Kidney (tissue), 14 donors: ENCODE measurements around the gene PDZRN4. TPM values are rescaled to one million over a fixed set of nuclear protein-coding genes. Genes with fewer than 3 reads are reported as not detected.

Source experiments
- DNase-seq, 5 donors: peaks; one replicate each; pipeline ENCODE4 v3.0.0-alpha.2; 2013 to 2020
- FAIRE-seq: peaks from 2 replicates; lab custom pipeline; 2012; peaks lifted over from hg19 to GRCh38; lab: Jason Lieb, UNC
- H3K27ac ChIP-seq, 2 donors: one replicate each; pipeline ENCODE4 v1.7.0; 2013; ENCODE audit warnings: low read depth in 2 of 2, low read length in 2 of 2, inconsistent platforms in 1 of 2
- H3K27me3 ChIP-seq: one replicate; pipeline ENCODE4 v1.7.1; 2013; ENCODE audit warnings: low read length, inconsistent platforms; ENCODE audit not compliant: control insufficient read depth, insufficient read depth
- H3K36me3 ChIP-seq, 3 donors: one replicate each; pipeline versions ENCODE4 v1.7.0 to v1.7.1; 2013; ENCODE audit warnings: low read length in 3 of 3, control low read depth in 1 of 3, inconsistent platforms in 1 of 3; ENCODE audit not compliant: insufficient read depth in 3 of 3, control insufficient read depth in 2 of 3
- H3K4me1 ChIP-seq, 3 donors: one replicate each; pipeline versions ENCODE4 v1.7.0 to v1.7.1; 2013; ENCODE audit warnings: low read length in 3 of 3, inconsistent platforms in 1 of 3, low read depth in 1 of 3; ENCODE audit not compliant: control insufficient read depth in 2 of 3, insufficient read depth in 2 of 3
- H3K4me3 ChIP-seq, 3 donors: one replicate each; pipeline versions ENCODE4 v1.7.0 to v1.8.1; 2013; ENCODE audit warnings: low read length in 3 of 3, control low read depth in 1 of 3, inconsistent platforms in 1 of 3
- H3K9ac ChIP-seq, 3 donors: one replicate each; pipeline versions ENCODE4 v1.7.0 to v1.7.1; 2013; ENCODE audit warnings: low read length in 3 of 3, control low read depth in 1 of 3, inconsistent platforms in 1 of 3
- H3K9me3 ChIP-seq, 3 donors: one replicate each; pipeline versions ENCODE4 v1.7.0 to v1.7.1; 2013; ENCODE audit warnings: low read length in 3 of 3, control low read depth in 1 of 3, inconsistent platforms in 1 of 3; ENCODE audit not compliant: control insufficient read depth in 2 of 3, insufficient read depth in 1 of 3
- intact Hi-C: fragments of 100-400 bp; cut with DNase I; formaldehyde crosslinking; loops from one replicate; pipeline ENCODE4 v1.11.1; 2022
- polyA plus RNA-seq: library from polyadenylated mRNA; stranded (reverse); fragments of 350-450 nt; fragmentation: Illumina TruSeq; extraction: RNeasy Lipid Tissue Mini Kit (QIAGEN cat#74804); gene quantifications from one replicate; pipeline ENCODE4 v1.2.3, GENCODE V29; 2014; ENCODE audit warnings: low read depth, low replicate concordance; ENCODE audit not compliant: insufficient read depth
- total RNA-seq: library from RNA; stranded (reverse); fragmentation: NEBNext Ultra II Directional; extraction: Animal tissue kit (Norgen Biotek cat#: 25700); gene quantifications from one replicate; pipeline ENCODE4 v1.2.1, GENCODE V29; 2021
- TF ChIP-seq, protein P1 (sequence below): IDR thresholded peaks from 3 replicates; pipeline ENCODE4 v1.5.1; 2012; ENCODE audit warnings: mild to moderate bottlenecking, moderate library complexity, borderline replicate concordance; ENCODE audit not compliant: insufficient read depth; ENCODE audit errors: extremely low read depth
- donor health status: control.
- donor health status: control.
- donor health status: control.
- donor health status: control.
- donor health status: control.
- donor health status: DM: yes; HTN: yes; CAD: no.
- donor health status: Normal renal cell carcinoma (clear cell type).

PDZRN4 gene
- total and polyA plus RNA-seq, 2 donors from 2014 or later: 0.56 to 2.1 TPM

DNA sequence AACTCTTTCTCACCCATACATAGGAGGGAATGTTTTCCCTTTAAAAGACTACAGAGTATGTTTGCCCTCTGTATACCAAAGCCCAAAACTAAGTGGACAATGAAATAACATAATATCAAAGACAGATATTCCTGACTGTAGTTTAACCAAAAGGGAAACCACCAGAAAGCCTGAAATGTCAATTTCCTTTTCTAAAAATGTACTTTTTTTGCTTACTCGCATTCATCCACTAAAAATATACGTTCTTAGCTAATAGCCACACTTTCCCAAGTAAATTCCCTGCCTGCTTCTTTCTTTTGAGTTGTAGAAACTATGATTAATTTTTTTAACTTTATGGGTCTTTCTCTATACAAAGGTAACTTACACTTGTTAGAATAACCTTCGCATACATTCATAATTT lies 280.2 kb downstream of the PDZRN4 start:
- Histone ChIP-seq H3K36me3 (no peaks in the 10 kb centered on the region), H3K9me3 (no peaks in the 10 kb centered on the region), H3K4me3 (no peak overlapping the region), H3K9ac (no peak overlapping the region), H3K4me1 (no peaks in the 10 kb centered on the region), H3K27ac (no peak overlapping the region), H3K27me3 (no peaks in the 10 kb centered on the region)
- TF ChIP-seq, protein P1, sequence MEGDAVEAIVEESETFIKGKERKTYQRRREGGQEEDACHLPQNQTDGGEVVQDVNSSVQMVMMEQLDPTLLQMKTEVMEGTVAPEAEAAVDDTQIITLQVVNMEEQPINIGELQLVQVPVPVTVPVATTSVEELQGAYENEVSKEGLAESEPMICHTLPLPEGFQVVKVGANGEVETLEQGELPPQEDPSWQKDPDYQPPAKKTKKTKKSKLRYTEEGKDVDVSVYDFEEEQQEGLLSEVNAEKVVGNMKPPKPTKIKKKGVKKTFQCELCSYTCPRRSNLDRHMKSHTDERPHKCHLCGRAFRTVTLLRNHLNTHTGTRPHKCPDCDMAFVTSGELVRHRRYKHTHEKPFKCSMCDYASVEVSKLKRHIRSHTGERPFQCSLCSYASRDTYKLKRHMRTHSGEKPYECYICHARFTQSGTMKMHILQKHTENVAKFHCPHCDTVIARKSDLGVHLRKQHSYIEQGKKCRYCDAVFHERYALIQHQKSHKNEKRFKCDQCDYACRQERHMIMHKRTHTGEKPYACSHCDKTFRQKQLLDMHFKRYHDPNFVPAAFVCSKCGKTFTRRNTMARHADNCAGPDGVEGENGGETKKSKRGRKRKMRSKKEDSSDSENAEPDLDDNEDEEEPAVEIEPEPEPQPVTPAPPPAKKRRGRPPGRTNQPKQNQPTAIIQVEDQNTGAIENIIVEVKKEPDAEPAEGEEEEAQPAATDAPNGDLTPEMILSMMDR: no peak
- intact Hi-C loops: no loop called here
- DNase-seq (no peak), FAIRE-seq (no peak)

DNA sequence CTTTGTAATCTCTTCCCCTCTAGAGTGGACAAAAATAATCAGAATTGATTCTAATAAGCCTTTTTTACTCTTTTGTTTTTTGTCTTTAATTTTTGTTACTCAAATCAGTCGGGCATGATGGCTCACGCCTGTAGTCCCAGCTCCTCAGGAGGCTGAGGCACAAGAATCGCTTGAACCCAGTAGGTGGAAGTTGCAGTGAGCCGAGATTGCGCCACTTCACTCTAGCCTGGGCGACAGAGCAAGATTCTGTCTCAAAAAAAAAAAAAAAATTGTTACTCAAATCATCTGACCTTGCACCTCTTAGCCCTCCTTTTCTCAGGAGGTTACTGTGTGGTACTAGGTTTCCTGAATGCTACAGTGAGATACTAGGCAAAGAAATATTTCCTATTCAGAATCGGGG lies 280.6 kb downstream of the PDZRN4 start:
- FAIRE-seq (no peak), DNase-seq (no peak)
- Histone ChIP-seq H3K4me1 (no peaks in the 10 kb centered on the region), H3K9me3 (no peaks in the 10 kb centered on the region), H3K36me3 (no peaks in the 10 kb centered on the region), H3K27me3 (no peaks in the 10 kb centered on the region), H3K27ac (no peak overlapping the region), H3K4me3 (no peak overlapping the region), H3K9ac (no peak overlapping the region)
- intact Hi-C loops: no loop called here
- TF ChIP-seq, protein P1: no peak

DNA sequence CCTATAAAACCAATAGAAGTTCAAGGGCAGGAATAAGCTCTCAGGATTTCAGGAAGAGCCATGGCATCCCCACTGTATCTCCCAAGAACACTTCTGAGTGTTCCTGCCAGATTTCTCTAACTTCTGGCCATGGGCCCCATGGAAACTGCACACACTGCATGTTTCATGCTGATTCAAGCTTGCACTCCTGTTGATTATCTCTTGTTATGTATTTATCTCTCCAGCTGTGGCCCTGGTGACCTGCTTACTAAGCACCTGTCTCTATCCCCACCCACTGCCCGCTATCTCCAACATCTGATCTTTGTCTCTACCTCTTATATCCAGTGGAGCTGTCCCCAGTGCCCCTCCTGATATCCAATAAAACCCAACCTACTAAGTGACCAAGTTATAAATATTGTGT lies 285.3 kb downstream of the PDZRN4 start:
- Histone ChIP-seq H3K9me3 (no peaks in the 10 kb centered on the region), H3K27me3 (no peaks in the 10 kb centered on the region), H3K9ac (no peak overlapping the region), H3K4me3 (no peak overlapping the region), H3K4me1 (no peaks in the 10 kb centered on the region), H3K36me3 (no peaks in the 10 kb centered on the region), H3K27ac (no peak overlapping the region)
- TF ChIP-seq, protein P1: no peak
- intact Hi-C loops: no loop called here
- no peak for DNase-seq
- FAIRE-seq: no peak

DNA sequence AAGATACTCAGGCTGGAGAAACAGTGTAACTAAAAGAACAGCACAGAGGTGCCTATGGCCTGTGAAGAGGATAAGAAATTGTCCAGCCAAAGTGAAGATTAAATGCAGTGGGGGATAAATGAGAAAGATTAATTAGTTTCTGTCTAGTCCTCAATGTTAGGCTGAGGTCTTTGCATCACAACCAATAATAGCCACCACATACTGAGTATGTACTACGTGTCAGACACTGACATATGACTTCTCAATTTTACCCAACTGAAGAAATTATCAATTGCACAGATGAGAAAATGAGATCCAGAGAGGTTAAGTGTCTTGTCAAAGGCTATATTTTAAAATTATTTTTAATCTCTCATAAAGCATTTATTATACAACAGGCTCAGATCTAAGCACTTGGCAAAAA lies 285.9 kb downstream of the PDZRN4 start:
- Histone ChIP-seq H3K9me3 (no peaks in the 10 kb centered on the region), H3K27me3 (no peaks in the 10 kb centered on the region), H3K27ac (no peak overlapping the region), H3K4me3 (no peak overlapping the region), H3K9ac (no peak overlapping the region), H3K36me3 (no peaks in the 10 kb centered on the region), H3K4me1 (no peaks in the 10 kb centered on the region)
- DNase-seq: no peak
- TF ChIP-seq, protein P1: no peak
- intact Hi-C loops: no loop called here
- FAIRE-seq: no peak
